B cell (primary cell): Measurements from ENCODE around the gene CDKN2B.

Experiments
- CTCF ChIP-seq: fragments of 200-600 bp; IDR thresholded peaks from one replicate; pipeline ENCODE4 v1.8.0; 2022; ENCODE audit warnings: antibody characterized with exemption, mild to moderate bottlenecking
- EZH2 ChIP-seq: IDR thresholded peaks from 2 replicates; pipeline ENCODE4 v1.6.1; 2012; ENCODE audit warnings: borderline replicate concordance, low read depth, mild to moderate bottlenecking, moderate library complexity, low read length; ENCODE audit not compliant: insufficient read depth, poor library complexity, severe bottlenecking

GRCh38 chr9:22041775-22042174, 32.7 kb upstream of the CDKN2B start:
- TF ChIP-seq CTCF (no peak), EZH2 (no peak)
